HepG2 (cell line): ENCODE results near the gene TRANK1. TPM values are rescaled to one million over a fixed set of nuclear protein-coding genes. Genes with fewer than 3 reads are reported as not detected.
A peak's percentile ranks its signal among the peaks of the same experiment; 100 is the strongest.

Source experiments
- EZH2 ChIP-seq: conservative IDR thresholded peaks from 2 replicates; pipeline ENCODE4 v1.6.1; 2012; ENCODE audit warnings: mild to moderate bottlenecking, low read depth, low read length, moderate library complexity
- FOXA1 ChIP-seq, 2 experiments: fragments of 450-650 bp in 1 of 2; sonication (generic) in 1 of 2; formaldehyde crosslinking in 1 of 2; IDR thresholded peaks; 2 replicates each; pipeline versions ENCODE4 v1.4.0 to v1.6.1; 2016 to 2020; ENCODE audit warnings: missing genetic modification reagents in 1 of 2
- HMGA1 ChIP-seq: sonication (generic); formaldehyde crosslinking; conservative IDR thresholded peaks from 2 replicates; pipeline ENCODE4 v1.4.0; 2020; ENCODE audit warnings: missing genetic modification reagents
- JUN ChIP-seq: sonication (generic); formaldehyde crosslinking; IDR thresholded peaks from 2 replicates; pipeline ENCODE4 v1.4.0; 2020; ENCODE audit warnings: mild to moderate bottlenecking, missing genetic modification reagents
- KLF12 ChIP-seq: sonication (generic); formaldehyde crosslinking; IDR thresholded peaks from 2 replicates; pipeline ENCODE4 v1.4.0; 2020; ENCODE audit warnings: missing genetic modification reagents, borderline replicate concordance
- KLF9 ChIP-seq: IDR thresholded peaks from 2 replicates; pipeline ENCODE4 v1.6.1; 2016; ENCODE audit warnings: low read depth
- MYC ChIP-seq: sonication (generic); formaldehyde crosslinking; IDR thresholded peaks from 2 replicates; pipeline ENCODE4 v1.9.0; 2021; ENCODE audit warnings: missing genetic modification reagents, borderline replicate concordance
- PATZ1 ChIP-seq: sonication (generic); formaldehyde crosslinking; IDR thresholded peaks from 2 replicates; pipeline ENCODE4 v1.4.0; 2020; ENCODE audit warnings: missing genetic modification reagents
- PCBP1 ChIP-seq: fragments of 200-400 bp; formaldehyde crosslinking; IDR thresholded peaks from 2 replicates; pipeline ENCODE4 v1.6.1; 2017; ENCODE audit warnings: mild to moderate bottlenecking, low read depth, low read length, borderline replicate concordance
- PRMT3 ChIP-seq: sonication (generic); formaldehyde crosslinking; IDR thresholded peaks from 2 replicates; pipeline ENCODE4 v1.8.1; 2022; ENCODE audit warnings: low read depth, mild to moderate bottlenecking, moderate library complexity, missing genetic modification reagents, borderline replicate concordance
- RORA ChIP-seq: sonication (generic); formaldehyde crosslinking; IDR thresholded peaks from 2 replicates; pipeline ENCODE4 v1.5.0; 2020; ENCODE audit warnings: mild to moderate bottlenecking, missing genetic modification reagents, moderate library complexity
- SMYD3 ChIP-seq: sonication (generic); formaldehyde crosslinking; IDR thresholded peaks from 2 replicates; pipeline ENCODE4 v1.8.1; 2023; ENCODE audit warnings: mild to moderate bottlenecking, missing genetic modification reagents
- TBP ChIP-seq: sonication (generic); formaldehyde crosslinking; IDR thresholded peaks from 2 replicates; pipeline ENCODE4 v1.5.0; 2020; ENCODE audit warnings: missing genetic modification reagents
- TBX2 ChIP-seq: sonication (generic); formaldehyde crosslinking; IDR thresholded peaks from 2 replicates; pipeline ENCODE4 v1.5.0; 2020; ENCODE audit warnings: missing genetic modification reagents, mild to moderate bottlenecking, borderline replicate concordance
- TIGD3 ChIP-seq: sonication (generic); formaldehyde crosslinking; IDR thresholded peaks from 2 replicates; pipeline ENCODE4 v1.5.1; 2020; ENCODE audit warnings: mild to moderate bottlenecking, missing genetic modification reagents, borderline replicate concordance
- ZBTB7B ChIP-seq: sonication (generic); formaldehyde crosslinking; IDR thresholded peaks from 2 replicates; pipeline ENCODE4 v1.4.0; 2020; ENCODE audit warnings: missing genetic modification reagents
- ZMAT3 ChIP-seq: sonication (generic); formaldehyde crosslinking; conservative IDR thresholded peaks from 2 replicates; pipeline ENCODE4 v1.7.0; 2021; ENCODE audit warnings: missing genetic modification reagents
- ZNF20 ChIP-seq: sonication (generic); formaldehyde crosslinking; IDR thresholded peaks from 2 replicates; pipeline ENCODE4 v1.4.0; 2020; ENCODE audit warnings: mild to moderate bottlenecking, moderate library complexity, missing genetic modification reagents
- ZNF207 ChIP-seq: fragments of 450-650 bp; IDR thresholded peaks from 2 replicates; pipeline ENCODE4 v1.6.1; 2016; ENCODE audit warnings: antibody characterized with exemption, borderline replicate concordance
- ZNF276 ChIP-seq: sonication (generic); formaldehyde crosslinking; IDR thresholded peaks from 2 replicates; pipeline ENCODE4 v1.4.0; 2020; ENCODE audit warnings: mild to moderate bottlenecking, low read depth, missing genetic modification reagents
- ZNF441 ChIP-seq: sonication (generic); formaldehyde crosslinking; IDR thresholded peaks from 2 replicates; pipeline ENCODE4 v1.7.0; 2021; ENCODE audit warnings: missing genetic modification reagents, borderline replicate concordance
- ZNF670 ChIP-seq: sonication (generic); formaldehyde crosslinking; IDR thresholded peaks from 2 replicates; pipeline ENCODE4 v1.8.0; 2022; ENCODE audit warnings: mild to moderate bottlenecking, missing genetic modification reagents, borderline replicate concordance
- ZNF704 ChIP-seq: sonication (generic); formaldehyde crosslinking; IDR thresholded peaks from 2 replicates; pipeline ENCODE4 v1.8.1; 2023; ENCODE audit warnings: mild to moderate bottlenecking, inconsistent platforms, moderate library complexity, missing genetic modification reagents, borderline replicate concordance
- ZNF713 ChIP-seq: sonication (generic); formaldehyde crosslinking; IDR thresholded peaks from 2 replicates; pipeline ENCODE4 v1.4.0; 2020; ENCODE audit warnings: mild to moderate bottlenecking, missing genetic modification reagents
- ZNF766 ChIP-seq: sonication (generic); formaldehyde crosslinking; IDR thresholded peaks from 2 replicates; pipeline ENCODE4 v1.5.0; 2020; ENCODE audit warnings: missing genetic modification reagents, borderline replicate concordance
- polyA plus RNA-seq, 8 experiments: library from polyadenylated mRNA; depleted of rRNA in 3 of 8; stranded (reverse) in 7 of 8; unstranded in 1 of 8; fragments of >200 nt; fragmentation: Illumina TruSeq in 4 of 8; extraction: Trizol in 4 of 8; gene quantifications; 2 replicates each; pipeline versions ENCODE4 v1.2.1 to v1.2.3, GENCODE V29; 2011 to 2016; ENCODE audit warnings: low read depth in 4 of 8, missing spikeins in 1 of 8, mixed read lengths in 1 of 8; ENCODE audit not compliant: insufficient read depth in 1 of 8
- total RNA-seq, 5 experiments: library from RNA; depleted of rRNA; stranded (reverse); fragments of >200 nt; fragmentation: Illumina TruSeq; extraction: Trizol; gene quantifications; 2 replicates each; pipeline ENCODE4 v1.2.3, GENCODE V29; 2016; ENCODE audit warnings: low read depth in 1 of 5

TRANK1 gene
- total and polyA plus RNA-seq, 2 of the 13 experiments (the other 11 are each of a cell fraction or from before 2014, with no cell fraction given): 0.13 to 0.32 TPM

GRCh38 chr3:36992806-36993325 lies 48.0 kb upstream of the TRANK1 start, which contains the start of gene EPM2AIP1 (continued):
- TF ChIP-seq ZNF207 (no peak), RORA (CRISPR knock-in tag) (no peak), PRMT3 (CRISPR knock-in tag) (no peak), PATZ1 (CRISPR knock-in tag) (no peak), FOXA1 (IDR thresholded peaks at IDR 0.05) (no peak), FOXA1 (CRISPR knock-in tag; IDR thresholded peaks at IDR 0.05) (no peak), KLF9 (CRISPR knock-in tag) (no peak; the same call in 1 of the 2 replicates), EZH2 (no peak), HMGA1 (CRISPR knock-in tag) (no peak), TBP (CRISPR knock-in tag) (no peak), JUN (CRISPR knock-in tag) (no peak), MYC (peak; percentile 77), ZMAT3 (peak; percentile 84), ZNF713 (CRISPR knock-in tag) (no peak), ZNF276 (CRISPR knock-in tag) (no peak), ZBTB7B (peak; percentile 24; the same call in 1 of the 2 replicates), SMYD3 (CRISPR knock-in tag) (no peak), ZNF766 (CRISPR knock-in tag) (no peak; the same call in 1 of the 2 replicates), ZNF670 (no peak; the same call in 1 of the 2 replicates), ZNF441 (CRISPR knock-in tag) (peak; percentile 64), ZNF704 (peak; percentile 92; the same call in 1 of the 2 replicates), PCBP1 (no peak), KLF12 (CRISPR knock-in tag) (no peak; the same call in 1 of the 2 replicates), ZNF20 (CRISPR knock-in tag) (no peak), TBX2 (no peak; the same call in 1 of the 2 replicates), TIGD3 (CRISPR knock-in tag) (0 out of 2 replicates have a peak, but pooled peaks have one; percentile 9)
